Stimulated activated CD4-positive, alpha-beta T cell treated with anti-CD3 and anti-CD28 coated beads, Interleukin-4, amount 100 ng/mL, for 48 hours (primary cell): ENCODE measurements around the gene C6orf52.

Experiments used
- DNase-seq, 2 donors: peaks; one replicate each; pipeline ENCODE4 v3.0.0-alpha.2; 2020; ENCODE audit warnings: low read depth in 2 of 2

C6orf52 gene

GRCh38 chr6:10655508-10656055 lies 38.8 kb downstream of the C6orf52 start:
- no peak for DNase-seq

GRCh38 chr6:10644225-10644624 lies 50.2 kb downstream of the C6orf52 start:
- DNase-seq, result no peak

GRCh38 chr6:10643201-10643651 lies 51.2 kb downstream of the C6orf52 start:
- DNase-seq, result no peak

DNA sequence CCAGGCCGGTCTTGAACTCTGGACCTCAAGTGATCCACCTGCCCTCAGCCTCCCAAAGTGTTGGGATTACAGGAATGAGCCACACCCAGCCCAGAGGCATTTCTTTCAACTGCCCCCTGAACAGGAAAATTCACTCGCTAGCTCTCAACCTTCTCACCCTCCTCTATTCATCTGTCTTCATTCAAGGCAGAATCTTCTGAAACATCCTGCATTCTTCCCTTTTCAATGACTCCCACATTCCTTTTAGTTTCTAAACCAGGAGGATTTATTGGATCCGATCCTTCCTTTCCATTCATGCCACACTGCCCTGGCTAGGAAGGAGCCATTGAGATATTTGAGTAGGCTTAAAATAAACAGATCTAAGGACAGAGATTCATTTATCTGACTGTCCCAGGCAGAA lies 52.9 kb downstream of the C6orf52 start:
- DNase-seq, result no peak

DNA sequence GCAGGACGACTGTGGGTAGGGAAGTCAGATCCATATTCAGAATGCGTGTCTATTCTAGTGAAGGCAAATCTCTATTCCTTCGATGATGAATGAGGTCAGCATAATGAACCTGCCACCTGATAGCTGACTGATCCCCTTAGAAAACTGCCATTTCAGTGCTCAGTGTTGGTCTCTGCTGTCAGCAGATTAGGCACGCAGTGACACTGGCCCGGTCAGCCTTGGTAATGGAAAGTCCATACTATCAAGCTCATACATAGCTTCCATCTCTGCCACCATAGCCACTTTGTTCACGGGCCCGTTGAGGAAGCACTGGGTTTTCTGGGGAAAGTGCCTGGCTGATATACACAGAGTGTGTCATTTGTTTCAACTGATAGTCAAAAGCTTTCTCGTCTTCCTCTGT lies 54.0 kb downstream of the C6orf52 start:
- DNase-seq, result no peak

DNA sequence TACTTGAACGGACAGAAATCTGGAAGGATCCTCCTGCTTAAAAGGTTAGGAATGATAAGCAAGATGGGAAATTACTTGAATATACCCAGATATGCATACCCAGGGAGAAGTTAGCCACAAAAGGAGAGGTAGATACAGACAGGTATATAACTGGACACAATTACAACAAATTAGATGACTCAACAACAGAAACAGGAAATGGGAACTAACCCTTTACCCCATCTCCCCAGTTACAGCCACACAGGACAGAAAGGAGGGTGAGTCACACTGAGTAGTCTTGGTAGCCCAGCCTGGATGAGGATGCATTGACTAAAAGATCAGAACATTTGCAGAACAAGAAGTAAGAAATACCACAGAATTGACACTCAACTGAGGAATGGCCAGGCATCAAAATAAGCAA lies 61.2 kb downstream of the C6orf52 start:
- DNase-seq, result no peak

- no peak for DNase-seq
Observed at GRCh38 chr6:10630178-10630577, 64.2 kb downstream of the C6orf52 start.

DNA sequence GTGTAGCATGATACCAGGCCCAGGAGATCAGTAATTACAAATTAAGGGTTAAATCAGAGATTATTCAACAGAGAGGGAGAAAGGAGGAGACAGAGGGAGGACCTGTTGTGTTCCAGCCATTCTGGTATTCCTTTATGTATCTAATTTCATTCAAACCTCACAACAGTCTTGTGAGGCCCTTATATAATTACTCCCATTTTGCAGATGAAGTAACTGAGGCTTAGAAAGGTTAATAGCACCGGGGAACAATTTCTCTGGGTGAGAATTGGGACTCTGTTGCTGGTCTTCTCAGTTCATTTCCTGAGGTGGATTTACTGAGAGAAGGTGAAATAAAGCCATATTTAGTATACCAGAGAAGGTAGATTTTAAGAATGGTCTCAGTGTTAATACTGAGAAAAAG lies 66.6 kb downstream of the C6orf52 start:
- DNase-seq, result no peak

- DNase-seq, result no peak
Observed at GRCh38 chr6:10626154-10626741, 68.2 kb downstream of the C6orf52 start.

GRCh38 chr6:10624836-10625235 lies 69.6 kb downstream of the C6orf52 start:
- no peak for DNase-seq

DNA sequence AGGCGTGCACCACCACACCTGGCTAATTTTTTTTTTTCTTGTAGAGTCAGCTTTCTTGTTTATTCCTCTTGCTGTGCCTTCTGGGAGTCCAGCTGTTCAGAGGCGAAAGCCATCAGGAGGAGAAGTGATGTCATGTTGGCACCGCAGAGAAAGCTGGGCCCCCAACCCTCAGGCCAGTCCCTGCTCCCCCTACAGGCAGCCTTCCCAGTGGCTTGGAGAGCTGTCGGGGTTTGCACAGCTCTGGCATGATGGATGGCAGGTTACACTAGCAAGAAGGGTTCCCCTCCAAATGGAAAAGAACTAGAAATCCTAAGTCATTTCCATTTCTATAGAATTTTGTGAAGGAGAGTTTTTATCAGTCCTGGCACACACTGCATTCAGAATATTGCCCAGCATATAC lies 72.6 kb downstream of the C6orf52 start:
- no peak for DNase-seq
